HCEC 1CT (cell line): ENCODE measurements around the gene LSM7.

ENCODE experiments used
- DNase-seq: peaks from one replicate; pipeline ENCODE4 v3.0.0-alpha.2; 2017

The LSM7 gene

DNA sequence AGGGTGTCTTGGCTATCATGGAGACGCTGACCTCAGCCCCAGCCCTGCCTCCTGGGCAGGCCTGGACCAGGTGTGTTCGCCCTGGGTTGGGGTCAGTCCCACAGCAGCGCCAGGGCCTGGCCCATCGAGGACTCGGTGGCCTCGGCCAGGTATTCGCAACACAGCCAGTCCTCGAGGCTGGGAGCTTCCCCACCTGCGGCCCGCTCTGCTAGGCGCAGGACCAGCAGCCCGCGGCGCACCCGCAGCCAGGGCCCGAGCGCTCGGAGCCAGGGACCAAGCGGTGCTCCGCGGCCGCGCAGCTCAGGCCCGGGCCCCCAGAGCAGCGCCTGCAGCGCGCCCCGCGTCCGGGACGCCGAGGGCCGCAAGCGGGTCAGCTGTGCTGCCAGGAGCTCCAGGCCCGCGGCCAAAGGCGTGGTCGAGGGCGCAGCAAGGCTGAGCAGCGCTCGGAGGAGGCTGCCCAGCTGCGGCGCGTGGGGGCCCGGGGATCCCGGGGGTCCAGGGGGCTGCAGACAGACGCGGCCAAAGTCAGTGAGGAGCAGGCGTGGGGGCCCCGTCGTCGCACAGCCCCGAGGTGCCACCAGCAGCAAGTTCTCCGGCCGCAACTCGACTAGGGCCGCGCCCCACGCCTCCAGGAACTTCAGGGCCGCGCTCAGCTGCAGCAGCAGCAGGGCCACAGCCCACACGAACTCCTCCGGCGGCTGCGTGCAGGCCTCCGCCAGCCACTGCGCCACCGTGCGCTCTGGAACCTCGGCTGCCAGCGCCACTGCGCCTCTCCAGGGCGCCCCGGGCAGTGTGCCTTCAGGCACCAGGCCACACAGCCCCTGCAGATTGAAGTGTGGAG lies 52.6 kb downstream of the LSM7 start:
- no peak for DNase-seq

DNA sequence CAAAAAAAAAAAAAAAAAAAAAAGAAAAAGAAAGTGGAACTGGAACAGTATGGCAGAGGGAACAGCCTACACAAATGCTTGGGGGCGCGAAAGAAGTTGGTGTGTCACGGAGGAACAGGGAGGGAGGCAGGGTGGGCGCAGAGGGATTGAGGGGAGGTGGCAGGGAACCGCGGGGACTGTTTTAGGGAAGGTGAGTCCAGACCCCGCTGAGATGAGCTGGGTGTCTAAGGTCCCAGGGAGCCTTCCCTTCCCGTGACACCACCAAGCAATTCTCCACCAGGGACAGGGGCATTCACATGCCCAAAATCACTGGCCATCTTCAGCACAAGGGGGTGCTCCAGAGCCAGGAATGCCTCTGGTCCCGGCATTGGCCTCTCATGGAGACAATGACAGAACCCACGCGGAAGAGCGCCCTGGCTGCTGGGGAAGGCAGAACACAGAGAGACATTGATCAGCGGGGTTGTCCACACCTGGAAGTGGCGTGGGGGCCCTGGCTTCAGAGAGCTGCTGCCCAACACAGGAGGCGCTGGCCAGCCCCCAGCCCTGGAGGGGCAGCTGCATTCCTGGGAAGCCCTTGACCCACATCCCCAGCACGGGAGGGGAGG lies 53.4 kb downstream of the LSM7 start:
- DNase-seq, result peak; percentile 48

GRCh38 chr19:2274185-2274711 lies 54.1 kb downstream of the LSM7 start:
- DNase-seq, result no peak

- DNase-seq, result peak; percentile 52
These were observed 54.8 kb downstream of the LSM7 start for GRCh38 chr19:2273356-2274184.
